IMR-90 (cell line): ENCODE results near the gene NDRG4. TPM values are rescaled to one million over a fixed set of nuclear protein-coding genes. Genes with fewer than 3 reads are reported as not detected.

Experiments
- ATAC-seq: fragments of 200-7000 bp; cut with Tn5 transposase; 2 replicates; pipeline ENCODE4 v1.9.1; 2020; ENCODE audit warnings: low read depth, mild to moderate bottlenecking, moderate library complexity
- BruUV-seq: library from RNA; stranded (reverse); fragments of 400-500 nt; replicated peaks from 2 replicates; lab custom pipeline; 2021; lab: Mats Ljungman, UMichigan
- CTCF ChIA-PET: fragments of 300-600 bp; formaldehyde crosslinking; extraction: SDS; loops from one replicate; lab custom pipeline; 2021; ENCODE audit warnings: antibody characterized with exemption; lab: Yijun Ruan, JAX
- POLR2A ChIA-PET: fragments of 300-600 bp; sonication (Branson Sonifier 250); formaldehyde crosslinking; loops from one replicate; lab custom pipeline; 2022; ENCODE audit warnings: antibody characterized with exemption; ENCODE audit not compliant: unreplicated experiment; lab: Charles Lee
- DNase-seq: peaks from one replicate; pipeline ENCODE4 v3.0.0; 2013
- H2AFZ ChIP-seq: replicated peaks from 2 replicates; pipeline ENCODE3; 2013; ENCODE audit warnings: low read length, mild to moderate bottlenecking; ENCODE audit not compliant: poor library complexity
- H2AK5ac ChIP-seq: 2 replicates; pipeline ENCODE4 v1.6.1; 2013; ENCODE audit warnings: low read depth, low read length, inconsistent platforms
- H2AK9ac ChIP-seq: replicated peaks from 2 replicates; pipeline ENCODE3; 2013; ENCODE audit warnings: mild to moderate bottlenecking, low read depth, low read length, moderate library complexity; ENCODE audit not compliant: poor library complexity
- H2BK120ac ChIP-seq: 2 replicates; pipeline ENCODE4 v1.6.1; 2013; ENCODE audit warnings: low read depth, low read length, inconsistent platforms
- H2BK15ac ChIP-seq: 3 replicates; pipeline ENCODE4 v1.6.1; 2013; ENCODE audit warnings: low read depth, low read length, inconsistent platforms
- H2BK20ac ChIP-seq: 2 replicates; pipeline ENCODE4 v1.6.1; 2013; ENCODE audit warnings: low read depth, mild to moderate bottlenecking, inconsistent platforms, low read length, moderate library complexity
- H2BK5ac ChIP-seq: 2 replicates; pipeline ENCODE4 v1.6.1; 2013; ENCODE audit warnings: mild to moderate bottlenecking, low read depth, low read length, inconsistent platforms; ENCODE audit not compliant: poor library complexity, severe bottlenecking
- H3K14ac ChIP-seq: replicated peaks from 2 replicates; pipeline ENCODE4 v1.6.1; 2013; ENCODE audit warnings: low read depth, low read length, inconsistent platforms
- H3K18ac ChIP-seq: 2 replicates; pipeline ENCODE4 v1.6.1; 2013; ENCODE audit warnings: low read depth, low read length, control low read depth
- H3K23ac ChIP-seq: 2 replicates; pipeline ENCODE4 v1.6.1; 2013; ENCODE audit warnings: low read depth, low read length, inconsistent platforms
- H3K27ac ChIP-seq: 2 replicates; pipeline ENCODE4 v1.5.1; 2013; ENCODE audit warnings: mild to moderate bottlenecking, control low read depth, low read length; ENCODE audit not compliant: insufficient read depth
- H3K27me3 ChIP-seq: 2 replicates; pipeline ENCODE4 v1.6.1; 2013; ENCODE audit warnings: low read length; ENCODE audit not compliant: control insufficient read depth, insufficient read depth
- H3K36me3 ChIP-seq: 2 replicates; pipeline ENCODE4 v1.6.1; 2013; ENCODE audit warnings: low read length, mixed read lengths; ENCODE audit not compliant: control insufficient read depth, insufficient read depth
- H3K4ac ChIP-seq: 2 replicates; pipeline ENCODE4 v1.6.1; 2013; ENCODE audit warnings: low read depth, low read length, inconsistent platforms
- H3K4me1 ChIP-seq: 2 replicates; pipeline ENCODE4 v1.6.1; 2013; ENCODE audit warnings: low read length, mixed read lengths; ENCODE audit not compliant: control insufficient read depth, insufficient read depth
- H3K4me2 ChIP-seq: 2 replicates; pipeline ENCODE4 v1.6.1; 2013; ENCODE audit warnings: low read depth, mild to moderate bottlenecking, control low read depth, low read length, moderate library complexity
- H3K4me3 ChIP-seq: 2 replicates; pipeline ENCODE4 v1.5.1; 2013; ENCODE audit warnings: low read depth, mild to moderate bottlenecking, control low read depth, low read length, moderate library complexity; ENCODE audit not compliant: insufficient read depth
- H3K56ac ChIP-seq: 2 replicates; pipeline ENCODE4 v1.6.1; 2013; ENCODE audit warnings: low read length, inconsistent platforms; ENCODE audit not compliant: insufficient read depth; ENCODE audit errors: extremely low read depth
- H3K79me1 ChIP-seq, 2 experiments: 2 replicates each; pipeline ENCODE4 v1.6.1; 2013; ENCODE audit warnings: low read length in 2 of 2, inconsistent platforms in 1 of 2, low read depth in 1 of 2
- H3K9ac ChIP-seq: 2 replicates; pipeline ENCODE4 v1.6.1; 2013; ENCODE audit warnings: low read depth, low read length, control low read depth
- H3K9me1 ChIP-seq: 2 replicates; pipeline ENCODE4 v1.6.1; 2013; ENCODE audit warnings: low read length, inconsistent platforms; ENCODE audit not compliant: insufficient read depth
- H3K9me3 ChIP-seq: 2 replicates; pipeline ENCODE4 v1.6.1; 2013; ENCODE audit warnings: low read length; ENCODE audit not compliant: control insufficient read depth, insufficient read depth
- H4K20me1 ChIP-seq: 2 replicates; pipeline ENCODE4 v1.6.1; 2013; ENCODE audit warnings: low read length, inconsistent platforms; ENCODE audit not compliant: insufficient read depth
- H4K5ac ChIP-seq: 2 replicates; pipeline ENCODE4 v1.6.1; 2013; ENCODE audit warnings: mild to moderate bottlenecking, low read depth, low read length, control low read depth
- H4K8ac ChIP-seq, 2 experiments: 2 replicates each; pipeline ENCODE4 v1.6.1; 2013; ENCODE audit warnings: low read depth in 2 of 2, low read length in 2 of 2, control low read depth in 1 of 2, inconsistent platforms in 1 of 2
- H4K91ac ChIP-seq: 2 replicates; pipeline ENCODE4 v1.6.1; 2013; ENCODE audit warnings: low read depth, low read length, inconsistent platforms; ENCODE audit not compliant: insufficient read depth
- CHD1 ChIP-seq: IDR thresholded peaks from 2 replicates; pipeline ENCODE4 v1.6.1; 2012; ENCODE audit warnings: low read depth, low read length, improper control_type of control experiment
- MAFK ChIP-seq: IDR thresholded peaks from 2 replicates; pipeline ENCODE4 v1.6.1; 2012; ENCODE audit warnings: low read depth, low read length, improper control_type of control experiment
- MXI1 ChIP-seq: IDR thresholded peaks from 2 replicates; pipeline ENCODE4 v1.6.1; 2012; ENCODE audit warnings: low read depth, mild to moderate bottlenecking, low read length, moderate library complexity, borderline replicate concordance
- NFE2L2 ChIP-seq: fragments of 150-350 bp; IDR thresholded peaks from 2 replicates; pipeline ENCODE4 v1.6.1; 2016; ENCODE audit warnings: low read depth, mild to moderate bottlenecking, low read length
- RAD21 ChIP-seq: IDR thresholded peaks from 2 replicates; pipeline ENCODE4 v1.6.1; 2012; ENCODE audit warnings: low read length, improper control_type of control experiment
- RCOR1 ChIP-seq: IDR thresholded peaks from 2 replicates; pipeline ENCODE4 v1.6.1; 2012; ENCODE audit warnings: mild to moderate bottlenecking, low read length, improper control_type of control experiment; ENCODE audit not compliant: insufficient replicate concordance
- WGBS, 2 experiments: methylation state at CpG; one replicate each; pipeline versions ENCODE4 v1.1.5 to v1.1.7; 2013; ENCODE audit warnings: missing lambda C conversion rate in 2 of 2; ENCODE audit not compliant: insufficient read length in 1 of 2; ENCODE audit errors: extremely low coverage in 2 of 2; 5-methylcytosine and 5-hydroxymethylcytosine counted together
- dilution Hi-C: fragments of 300-500 bp; cut with HindIII; formaldehyde crosslinking; loops from one replicate; pipeline ENCODE4 v1.14.3; 2018; ENCODE audit warnings: low sequenced_read_pairs; ENCODE audit not compliant: unreplicated experiment
- in situ Hi-C: fragments of 300-500 bp; cut with MboI; formaldehyde crosslinking; loops from 3 replicates; pipeline ENCODE4 v1.14.3; 2019; ENCODE audit warnings: low sequenced_read_pairs, inconsistent platforms, mixed read lengths
- intact Hi-C: fragments of 100-400 bp; cut with micrococcal nuclease; formaldehyde crosslinking; loops from 2 replicates; pipeline ENCODE4 v1.10.0; 2022
- polyA plus RNA-seq, 3 experiments: library from polyadenylated mRNA; depleted of rRNA; stranded (reverse); fragments of >200 nt; gene quantifications; 2 replicates each; pipeline ENCODE4 v1.2.3, GENCODE V29; 2012; ENCODE audit warnings: low replicate concordance in 1 of 3
- total RNA-seq: library from RNA; depleted of rRNA; stranded (reverse); fragments of >200 nt; gene quantifications from 2 replicates; pipeline ENCODE4 v1.2.3, GENCODE V29; 2012

Gene NDRG4
- total and polyA plus RNA-seq, 2 of the 4 experiments (the other 2 are of a cell fraction), result 10.9 to 23.5 TPM

DNA sequence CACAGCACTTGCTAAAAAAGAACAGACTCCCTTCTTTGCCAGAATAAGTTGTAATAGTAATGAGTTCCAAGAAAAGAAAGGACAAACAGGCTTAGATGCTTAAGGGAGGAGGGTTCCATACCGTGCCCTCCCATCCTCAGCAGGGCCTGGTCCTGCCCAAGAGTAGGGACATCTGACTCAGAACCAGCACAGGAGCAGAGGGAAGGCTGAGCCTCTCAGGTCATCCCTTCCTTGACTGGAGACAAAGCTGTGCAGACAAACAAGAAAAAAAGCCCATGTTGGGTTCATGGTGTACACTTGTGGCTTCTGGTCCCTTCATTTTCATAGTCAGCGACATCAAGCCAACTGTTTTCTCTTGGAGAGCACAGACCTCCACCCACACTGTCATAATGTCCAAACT, 44.2 kb upstream of the NDRG4 start:
- intact Hi-C loops (no loop called here), in situ Hi-C loops (no loop called here), dilution Hi-C loops (no loop called here)
- Histone ChIP-seq H3K4me2 (no peak overlapping the region), H3K79me1 (no peaks in the 10 kb centered on the region), H2BK15ac (no peak overlapping the region), H4K5ac (no peak overlapping the region), H3K9ac (no peak overlapping the region), H3K14ac (no peak overlapping the region), H2AK5ac (no peak overlapping the region), H2BK20ac (no peak overlapping the region), H3K56ac (no peak overlapping the region), H3K36me3 (no peaks in the 10 kb centered on the region), H3K4me1 (no peaks in the 10 kb centered on the region), H4K91ac (no peak overlapping the region), H3K4me3 (no peak overlapping the region), H2AK9ac (no peak overlapping the region), H3K9me1 (no peaks in the 10 kb centered on the region), H4K8ac (no peak overlapping the region), H3K27ac (no peak overlapping the region), H2BK120ac (no peak overlapping the region), H3K27me3 (peaks cover 16% of the 10 kb centered on the region), H3K9me3 (no peaks in the 10 kb centered on the region), H3K23ac (no peak overlapping the region), H4K20me1 (no peaks in the 10 kb centered on the region), H3K4ac (no peak overlapping the region), H2BK5ac (no peak overlapping the region), H3K18ac (no peak overlapping the region), H2AFZ (no peak overlapping the region)
- POLR2A ChIA-PET, result no interaction called here
- no TSS peak for BruUV-seq
- DNase-seq, result no peak
- no peak for ATAC-seq
- WGBS, 2 experiments, result no CpG with 5 or more reads among the region's 2 CpGs
- TF ChIP-seq RCOR1 (no peak), CHD1 (no peak), MXI1 (no peak), MAFK (no peak), RAD21 (no peak), NFE2L2 (no peak)
- CTCF ChIA-PET, result interaction anchor here (1.5 kb wide), 1 partner anchor 120 kb away, joined by 3 read pairs; no protein-coding TSS in a partner anchor
